KOPT-K1 (cell line): Measurements from ENCODE around the gene NAA40.

Source experiments
- H3K27ac ChIP-seq: fragments of 200-600 bp; sonication (generic); 2 replicates; pipeline ENCODE4 v1.5.1; 2016; ENCODE audit warnings: antibody characterized with exemption, mild to moderate bottlenecking, low read depth, low read length; ENCODE audit not compliant: poor library complexity, severe bottlenecking
- H3K36me3 ChIP-seq: fragments of 200-600 bp; sonication (generic); 2 replicates; pipeline ENCODE4 v1.5.1; 2017; ENCODE audit warnings: antibody characterized with exemption, mild to moderate bottlenecking, low read length, moderate library complexity; ENCODE audit not compliant: insufficient read depth
- H3K9me3 ChIP-seq: fragments of 200-600 bp; sonication (generic); 2 replicates; pipeline ENCODE4 v1.5.1; 2017; ENCODE audit warnings: antibody characterized with exemption, low read length, mild to moderate bottlenecking; ENCODE audit not compliant: insufficient read depth, poor library complexity, severe bottlenecking

Gene NAA40

GRCh38 chr11:63908631-63909401, 30.0 kb upstream of the NAA40 start:
- H3K36me3 ChIP-seq: peaks cover 65% of the 10 kb centered on the region
- H3K27ac ChIP-seq: no peak overlapping the region
- no peaks in the 10 kb centered on the region for H3K9me3 ChIP-seq

GRCh38 chr11:63909591-63910506, 29.0 kb upstream of the NAA40 start:
- Histone ChIP-seq H3K9me3 (no peaks in the 10 kb centered on the region), H3K36me3 (peaks cover 55% of the 10 kb centered on the region), H3K27ac (no peak overlapping the region)

- no peaks in the 10 kb centered on the region for H3K9me3 ChIP-seq
- no peak overlapping the region for H3K27ac ChIP-seq
- peaks cover 46% of the 10 kb centered on the region for H3K36me3 ChIP-seq
These were observed 28.1 kb upstream of the NAA40 start for GRCh38 chr11:63910675-63911074.

GRCh38 chr11:63911440-63911839, 27.4 kb upstream of the NAA40 start:
- Histone ChIP-seq H3K27ac (no peak overlapping the region), H3K36me3 (peaks cover 39% of the 10 kb centered on the region), H3K9me3 (no peaks in the 10 kb centered on the region)

- Histone ChIP-seq H3K27ac (no peak overlapping the region), H3K36me3 (peaks cover 34% of the 10 kb centered on the region), H3K9me3 (no peaks in the 10 kb centered on the region)
These were observed 26.9 kb upstream of the NAA40 start for GRCh38 chr11:63911876-63912275.

GRCh38 chr11:63912678-63913077, 26.1 kb upstream of the NAA40 start:
- H3K27ac ChIP-seq: no peak overlapping the region
- peaks cover 26% of the 10 kb centered on the region for H3K36me3 ChIP-seq
- no peaks in the 10 kb centered on the region for H3K9me3 ChIP-seq

GRCh38 chr11:63913866-63914830, 24.7 kb upstream of the NAA40 start:
- H3K36me3 ChIP-seq: peaks cover 12% of the 10 kb centered on the region
- H3K27ac ChIP-seq: no peak overlapping the region
- no peaks in the 10 kb centered on the region for H3K9me3 ChIP-seq

- H3K9me3 ChIP-seq: no peaks in the 10 kb centered on the region
- no peak overlapping the region for H3K27ac ChIP-seq
- peaks cover 2% of the 10 kb centered on the region; the same call in 1 of the 2 replicates for H3K36me3 ChIP-seq
These were observed 23.7 kb upstream of the NAA40 start for GRCh38 chr11:63914896-63915691.

GRCh38 chr11:63915961-63916836, 22.6 kb upstream of the NAA40 start:
- Histone ChIP-seq H3K9me3 (no peaks in the 10 kb centered on the region), H3K27ac (peak overlapping the region; percentile 5), H3K36me3 (no peaks in the 10 kb centered on the region; the same call in 1 of the 2 replicates)

GRCh38 chr11:63916837-63917691, 21.7 kb upstream of the NAA40 start, which contains the start of gene RCOR2:
RCOR2 (minus strand) TSS chr11:63917164; CDS start chr11:63916456, 708 bp downstream.
- H3K36me3 ChIP-seq: no peaks in the 10 kb centered on the region; the same call in 1 of the 2 replicates
- no peaks in the 10 kb centered on the region for H3K9me3 ChIP-seq
- peak within 1 kb of the TSS; percentile 42 for H3K27ac ChIP-seq

GRCh38 chr11:63917692-63918506, 20.9 kb upstream of the NAA40 start:
- H3K27ac ChIP-seq: peak overlapping the region; percentile 42

More at GRCh38 chr11:63917692-63918506, 20.9 kb upstream of the NAA40 start:
- no peaks in the 10 kb centered on the region for H3K9me3 ChIP-seq
- no peaks in the 10 kb centered on the region for H3K36me3 ChIP-seq
